NOMO-1 (cell line): ENCODE data around the gene SECISBP2.
"Not testable (repeated sequence)": the region's sequence is repeated elsewhere in the genome, so short reads cannot be mapped to it uniquely, and the experiment has no call there.

Experiments used
- DNase-seq, 2 experiments: peaks; one replicate each; lab custom pipeline; 2025; ENCODE audit not compliant: unreplicated experiment in 2 of 2; lab: John Stamatoyannopoulos, UW

The SECISBP2 gene, protein sequence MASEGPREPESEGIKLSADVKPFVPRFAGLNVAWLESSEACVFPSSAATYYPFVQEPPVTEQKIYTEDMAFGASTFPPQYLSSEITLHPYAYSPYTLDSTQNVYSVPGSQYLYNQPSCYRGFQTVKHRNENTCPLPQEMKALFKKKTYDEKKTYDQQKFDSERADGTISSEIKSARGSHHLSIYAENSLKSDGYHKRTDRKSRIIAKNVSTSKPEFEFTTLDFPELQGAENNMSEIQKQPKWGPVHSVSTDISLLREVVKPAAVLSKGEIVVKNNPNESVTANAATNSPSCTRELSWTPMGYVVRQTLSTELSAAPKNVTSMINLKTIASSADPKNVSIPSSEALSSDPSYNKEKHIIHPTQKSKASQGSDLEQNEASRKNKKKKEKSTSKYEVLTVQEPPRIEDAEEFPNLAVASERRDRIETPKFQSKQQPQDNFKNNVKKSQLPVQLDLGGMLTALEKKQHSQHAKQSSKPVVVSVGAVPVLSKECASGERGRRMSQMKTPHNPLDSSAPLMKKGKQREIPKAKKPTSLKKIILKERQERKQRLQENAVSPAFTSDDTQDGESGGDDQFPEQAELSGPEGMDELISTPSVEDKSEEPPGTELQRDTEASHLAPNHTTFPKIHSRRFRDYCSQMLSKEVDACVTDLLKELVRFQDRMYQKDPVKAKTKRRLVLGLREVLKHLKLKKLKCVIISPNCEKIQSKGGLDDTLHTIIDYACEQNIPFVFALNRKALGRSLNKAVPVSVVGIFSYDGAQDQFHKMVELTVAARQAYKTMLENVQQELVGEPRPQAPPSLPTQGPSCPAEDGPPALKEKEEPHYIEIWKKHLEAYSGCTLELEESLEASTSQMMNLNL

DNA sequence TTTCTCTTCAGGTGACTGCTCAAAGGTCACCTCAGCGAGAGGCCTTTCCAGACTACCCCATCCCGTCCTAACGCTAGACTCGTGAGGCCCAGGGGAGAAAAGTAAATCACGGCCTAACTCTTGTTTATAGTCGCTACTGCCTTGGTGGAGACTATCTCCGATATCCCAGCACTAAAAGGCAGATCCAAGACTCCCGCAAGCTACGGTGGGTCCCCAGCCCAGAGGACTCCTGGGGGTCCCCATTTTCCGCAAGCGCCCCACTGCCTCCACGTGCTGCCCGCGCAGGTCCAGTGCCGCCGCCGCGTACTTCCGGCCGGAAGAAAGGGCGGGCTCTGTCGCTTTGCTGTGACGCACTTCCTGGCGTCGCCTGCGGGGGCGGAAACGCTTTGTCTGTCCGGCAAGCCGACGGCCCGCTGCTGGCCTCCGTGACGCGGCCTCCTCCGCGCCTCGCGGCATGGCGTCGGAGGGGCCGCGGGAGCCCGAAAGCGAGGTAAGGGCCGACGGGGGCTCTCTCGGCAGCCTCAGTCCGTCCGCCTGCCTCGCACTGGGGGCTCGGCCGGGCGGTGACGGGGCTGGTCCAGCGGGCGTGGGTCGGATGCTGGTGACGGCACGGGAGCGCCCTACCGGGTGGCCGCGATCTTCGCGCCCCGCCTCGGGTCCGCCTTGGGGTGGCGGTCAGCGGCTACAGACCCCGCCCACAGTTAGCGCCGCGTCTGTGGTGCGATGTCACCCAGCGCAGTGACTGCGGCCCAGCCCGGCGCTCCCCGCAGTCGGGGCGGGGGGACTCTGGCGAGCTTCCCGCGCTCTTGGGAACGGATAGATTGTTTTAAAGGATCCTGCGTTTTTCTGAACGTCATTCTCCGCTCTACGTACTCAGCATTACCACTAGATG, at the start of gene SECISBP2:
TSS of gene SECISBP2 (plus strand) at position 378 of the 892 bp plus-strand sequence. CDS start at position 455, 77 bp downstream.
- DNase-seq = peak; percentile 79

DNA sequence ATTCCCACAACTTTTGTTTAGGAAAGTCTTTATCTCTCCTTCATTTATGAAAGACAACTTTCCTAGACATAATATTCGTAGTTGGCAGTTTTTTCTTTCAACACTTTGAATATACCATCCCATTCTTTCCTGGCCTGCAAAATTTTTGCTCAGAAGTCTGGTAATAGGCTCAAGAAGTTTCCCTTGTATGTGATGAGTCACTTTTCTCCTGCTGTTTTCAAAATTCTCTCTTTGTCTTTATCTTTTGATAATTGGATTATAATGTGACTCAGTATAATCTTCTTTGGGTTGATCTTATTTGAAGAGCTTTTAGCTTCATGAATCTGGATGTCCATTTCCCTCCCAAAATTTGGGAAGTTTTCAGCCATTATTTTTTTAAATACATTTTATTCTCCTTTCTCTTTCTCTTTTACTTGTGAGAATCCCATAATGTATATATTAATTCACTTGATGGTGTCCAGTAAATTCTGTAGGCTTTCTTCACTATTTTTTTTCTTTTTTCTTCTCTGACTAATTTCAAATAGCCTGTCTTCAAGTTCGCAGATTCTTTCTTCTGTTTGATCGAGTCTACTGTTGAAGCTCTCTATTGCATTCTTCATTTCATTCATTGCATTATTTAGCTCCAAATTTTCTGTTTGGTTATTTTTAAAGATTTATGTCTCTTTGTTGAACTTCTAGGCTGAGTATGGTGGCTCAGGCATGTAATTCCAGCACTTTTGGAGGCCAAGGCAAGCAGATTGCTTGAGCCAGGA, 44.6 kb upstream of the SECISBP2 start:
- DNase-seq = no peak

DNA sequence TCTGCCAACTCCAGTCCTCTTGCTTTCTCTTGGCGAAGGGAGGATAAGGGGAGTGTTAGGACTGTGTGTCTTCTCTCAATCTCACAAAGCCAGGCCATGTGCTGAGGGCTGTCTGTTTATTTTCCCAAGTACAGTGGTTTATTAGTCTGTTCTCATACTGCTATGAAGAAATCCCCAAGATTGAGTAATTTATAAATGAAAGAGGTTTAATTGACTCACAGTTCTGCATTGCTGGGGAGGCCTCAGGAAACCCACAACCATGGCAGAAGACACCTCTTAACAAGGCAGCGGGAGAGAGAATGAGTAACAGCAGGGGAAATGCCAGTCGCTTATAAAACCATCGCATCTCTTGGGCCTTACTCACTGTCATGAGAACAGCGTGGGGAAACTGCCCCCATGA, 43.5 kb upstream of the SECISBP2 start:
- peak; percentile 4 for DNase-seq

DNA sequence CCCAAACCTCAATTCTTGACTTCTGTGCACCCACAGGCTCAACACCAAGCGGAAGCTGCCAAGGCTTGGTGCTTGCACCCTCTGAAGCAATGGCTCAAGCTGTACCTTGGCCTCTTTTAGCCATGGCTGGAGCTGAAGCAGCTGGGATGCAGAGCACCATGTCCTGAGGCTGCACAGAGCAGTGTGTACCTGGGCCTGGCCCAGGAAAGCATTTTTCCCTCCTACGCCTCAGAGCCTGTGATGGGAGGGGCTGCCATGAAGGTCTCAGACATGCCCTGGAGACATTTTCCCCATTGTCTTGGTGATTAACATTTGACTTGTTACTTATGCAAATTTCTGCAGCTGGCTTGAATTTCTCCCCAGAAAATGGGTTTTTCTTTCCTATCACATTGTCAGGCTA, 42.3 kb upstream of the SECISBP2 start:
- DNase-seq = not testable (repeated sequence)

DNA sequence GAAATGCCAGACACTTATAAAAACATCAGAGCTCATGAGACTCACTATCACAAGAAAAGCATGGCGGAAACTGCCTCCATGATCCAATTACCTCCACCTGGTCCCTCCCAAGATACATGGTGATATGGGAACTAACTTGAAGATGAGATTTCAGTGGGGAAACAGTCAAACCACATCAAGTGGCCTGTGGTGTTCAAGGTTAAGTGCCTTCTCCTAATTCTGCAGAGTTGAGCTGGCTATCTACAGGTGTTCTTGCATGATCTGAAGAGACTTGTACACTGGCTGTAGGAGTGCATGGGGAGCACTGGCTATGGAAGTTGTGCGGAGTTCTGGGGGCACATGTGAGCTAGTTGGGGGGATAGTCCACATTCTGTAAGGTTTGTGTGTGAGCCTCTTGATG, 41.3 kb upstream of the SECISBP2 start:
- DNase-seq = no peak

DNA sequence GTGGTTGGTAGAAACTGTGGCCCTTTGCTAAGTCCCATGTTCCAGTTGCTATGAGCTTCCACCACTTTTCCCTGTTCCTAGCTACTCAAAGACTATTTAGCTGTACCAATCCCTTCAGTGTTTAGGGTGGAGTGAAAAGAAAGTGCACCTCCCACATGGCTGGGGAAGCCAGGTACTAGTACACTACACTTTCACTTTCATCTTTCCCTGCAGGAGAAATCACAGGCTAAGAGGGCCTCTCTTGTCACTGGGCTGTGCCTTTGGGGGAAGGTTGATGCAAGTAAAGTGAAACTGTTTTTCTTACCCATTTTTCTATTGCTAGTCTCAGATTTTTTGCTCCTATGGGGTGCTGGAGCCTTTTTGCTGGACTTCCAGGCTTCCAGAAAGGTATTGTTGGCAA, 40.8 kb upstream of the SECISBP2 start:
- no peak for DNase-seq

DNA sequence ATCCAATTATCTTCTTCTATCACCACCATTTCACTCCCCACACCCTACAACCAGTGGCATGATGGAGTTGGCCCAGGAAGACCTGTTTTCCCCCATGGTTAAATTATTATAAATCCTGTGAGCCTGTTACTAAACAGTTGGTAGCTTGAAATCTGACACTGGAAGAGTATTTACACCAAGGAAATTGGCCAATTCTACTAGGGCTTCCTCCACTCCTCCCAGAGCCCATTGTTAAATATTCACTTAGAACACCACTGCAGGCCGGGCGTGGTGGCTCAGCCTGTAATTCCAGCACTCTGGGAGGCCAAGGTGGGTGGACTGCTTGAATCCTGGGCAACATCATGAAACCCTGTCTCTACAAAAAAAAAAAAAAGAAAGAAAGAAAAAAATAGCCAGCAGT, 39.7 kb upstream of the SECISBP2 start:
- DNase-seq = no peak

DNA sequence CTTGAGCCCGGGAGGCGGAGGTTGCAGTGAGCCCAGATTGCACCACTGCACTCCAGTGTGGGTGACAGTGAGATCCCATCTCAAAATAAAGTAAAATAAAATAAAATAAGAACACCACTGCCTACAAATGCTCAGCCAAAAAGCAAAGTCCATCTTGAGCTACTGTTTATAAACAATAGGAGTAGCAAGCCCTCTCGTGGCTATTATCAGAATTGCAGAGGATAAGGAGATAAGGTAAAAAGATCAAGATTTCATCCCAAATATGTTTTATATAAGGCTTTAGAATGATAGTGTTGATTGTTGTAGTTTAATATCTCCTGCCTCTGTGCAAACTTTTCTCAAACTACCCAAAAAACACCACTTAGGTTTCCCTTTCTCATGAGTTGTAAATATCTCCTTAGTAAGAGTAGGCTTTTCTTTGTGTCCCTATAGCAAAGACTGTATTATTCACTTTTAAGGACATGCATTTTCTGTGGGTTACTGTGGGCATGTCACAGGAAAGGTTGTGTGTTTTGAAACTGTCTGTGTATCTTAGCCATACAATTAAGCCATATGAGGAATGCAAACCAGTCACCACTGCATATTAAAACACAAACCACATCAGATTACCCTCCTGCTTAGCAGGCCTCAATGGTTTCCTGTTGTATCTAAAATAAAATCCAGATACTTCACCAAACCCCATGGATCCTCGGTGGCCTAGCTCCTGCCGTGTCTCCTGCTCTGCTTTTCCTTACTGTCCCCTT, 39.1 kb upstream of the SECISBP2 start:
- peak in 1 of 2 experiments; percentile 11 for DNase-seq

DNA sequence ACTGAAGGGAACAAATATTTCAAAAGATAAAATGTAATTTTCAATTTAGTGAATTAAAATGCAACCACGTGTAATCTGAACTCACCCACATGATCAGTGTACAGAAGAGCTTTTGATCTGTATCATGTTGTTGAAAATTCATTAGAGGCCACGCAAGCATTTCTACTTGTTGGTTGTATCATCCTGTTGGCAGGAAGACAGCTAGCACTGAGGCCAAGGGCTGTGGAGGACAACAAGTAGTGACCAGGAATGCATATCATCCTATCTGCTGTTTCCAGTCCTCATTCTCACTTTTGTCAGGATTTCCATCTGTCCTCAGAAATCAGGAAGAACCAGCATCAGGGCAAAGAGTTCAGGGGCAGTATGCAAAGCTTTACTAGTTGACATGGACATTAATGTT, 37.2 kb upstream of the SECISBP2 start:
- no peak for DNase-seq

DNA sequence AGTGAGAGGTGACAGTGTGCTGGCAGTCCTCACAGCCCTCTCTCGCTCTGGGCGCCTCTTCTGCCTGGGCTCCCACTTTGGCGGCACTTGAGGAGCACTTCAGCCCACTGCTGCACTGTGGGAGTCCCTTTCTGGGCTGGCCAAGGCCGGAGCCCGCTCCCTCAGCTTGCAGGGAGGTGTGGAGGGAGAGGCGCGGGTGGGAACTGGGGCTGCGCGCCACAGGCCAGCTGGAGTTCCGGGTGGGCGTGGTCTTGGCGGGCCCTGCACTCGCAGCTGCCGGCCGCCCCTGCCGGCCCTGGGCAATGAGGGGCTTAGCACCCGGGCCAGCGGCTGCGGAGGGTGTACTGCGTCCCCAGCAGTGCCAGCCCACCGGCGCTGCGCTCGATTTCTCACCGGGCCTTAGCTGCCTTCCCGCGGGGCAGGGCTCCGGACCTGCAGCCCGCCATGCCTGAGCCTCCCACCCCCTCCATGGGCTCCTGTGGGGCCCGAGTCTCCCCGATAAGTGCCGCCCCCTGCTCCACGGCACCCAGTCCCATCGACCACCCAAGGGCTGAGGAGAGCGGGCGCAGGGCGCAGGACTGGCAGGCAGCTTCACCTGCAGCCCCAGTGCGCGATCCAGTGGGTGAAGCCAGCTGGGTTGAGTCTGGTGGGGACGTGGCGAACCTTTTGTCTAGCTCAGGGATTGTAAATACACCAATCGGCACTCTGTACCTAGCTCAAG, 35.9 kb upstream of the SECISBP2 start:
- DNase-seq = not testable (repeated sequence)

DNA sequence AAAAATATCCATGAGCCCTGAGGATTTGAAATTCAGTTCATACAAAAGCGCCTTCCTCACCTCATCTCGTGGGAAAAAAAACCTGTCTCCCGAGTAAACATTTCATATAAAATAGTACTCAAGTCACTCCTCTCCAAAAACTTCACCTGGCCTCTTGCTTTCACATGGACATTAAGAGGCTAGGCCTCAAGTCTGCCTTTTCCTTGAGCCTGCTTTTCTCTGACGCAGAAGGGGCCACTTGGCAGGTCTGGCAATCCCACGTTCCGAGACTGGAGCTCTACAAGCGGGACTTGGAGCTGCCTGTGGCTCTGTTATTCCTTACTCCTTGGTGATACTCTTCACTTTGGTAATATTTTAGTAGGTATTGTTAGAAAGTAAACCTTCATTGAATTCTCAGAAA, 34.2 kb upstream of the SECISBP2 start:
- DNase-seq = no peak

DNA sequence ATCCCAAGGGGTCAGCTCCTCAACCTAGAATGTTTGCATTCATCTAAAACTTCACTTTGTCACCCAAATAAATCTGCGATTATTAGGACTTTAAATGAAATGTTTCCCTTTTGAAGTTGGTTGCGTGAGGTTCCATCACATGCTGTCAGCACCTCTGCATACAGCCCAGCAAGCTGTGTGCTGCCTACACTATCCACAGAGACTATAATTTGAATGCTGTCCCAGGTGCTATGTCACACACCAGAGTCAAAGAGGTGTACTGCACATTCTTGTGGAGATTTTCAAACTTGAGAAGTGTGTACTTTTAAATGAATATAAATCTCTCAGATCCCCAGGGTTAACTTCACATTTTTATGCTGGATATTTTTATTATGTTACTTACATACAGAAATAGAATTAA, 26.6 kb upstream of the SECISBP2 start:
- DNase-seq = no peak

DNA sequence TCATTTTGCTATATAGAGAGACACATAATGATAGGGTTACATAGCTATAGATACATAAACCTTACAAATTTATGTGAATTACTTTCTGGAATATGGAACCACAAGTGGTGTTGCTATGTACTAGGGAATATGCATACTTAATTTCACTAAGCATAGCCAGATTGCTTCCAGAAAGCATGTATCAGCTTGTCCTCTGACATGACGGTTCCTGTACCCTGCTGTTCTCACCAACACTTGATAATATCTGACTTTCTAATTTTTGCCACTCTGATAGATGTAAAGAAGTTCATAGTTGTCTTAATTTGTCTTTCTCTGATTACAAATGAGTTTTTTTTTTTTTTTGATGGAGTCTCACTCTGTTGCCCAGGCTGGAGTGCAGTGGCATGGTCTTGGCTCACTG, 25.3 kb upstream of the SECISBP2 start:
- DNase-seq = no peak

DNA sequence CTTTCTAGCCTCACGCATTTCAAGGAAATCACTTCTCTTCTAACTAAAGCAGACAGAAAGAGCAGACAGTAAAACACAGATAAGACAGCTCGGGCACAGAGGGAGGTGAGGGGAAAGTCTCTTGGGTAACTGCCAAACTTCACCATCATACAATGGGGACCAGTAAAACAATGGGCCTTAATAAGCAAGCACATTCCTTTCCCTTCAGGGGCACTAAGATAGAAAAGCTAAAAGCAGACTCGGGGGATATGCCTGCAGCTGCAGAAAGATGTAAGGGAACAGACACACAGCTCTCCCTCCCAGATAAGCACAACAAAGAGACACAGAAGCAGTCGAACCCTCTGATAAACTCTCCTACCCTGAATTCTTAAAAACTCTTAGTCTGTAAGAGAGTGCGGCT, 22.9 kb upstream of the SECISBP2 start:
- DNase-seq = no peak

DNA sequence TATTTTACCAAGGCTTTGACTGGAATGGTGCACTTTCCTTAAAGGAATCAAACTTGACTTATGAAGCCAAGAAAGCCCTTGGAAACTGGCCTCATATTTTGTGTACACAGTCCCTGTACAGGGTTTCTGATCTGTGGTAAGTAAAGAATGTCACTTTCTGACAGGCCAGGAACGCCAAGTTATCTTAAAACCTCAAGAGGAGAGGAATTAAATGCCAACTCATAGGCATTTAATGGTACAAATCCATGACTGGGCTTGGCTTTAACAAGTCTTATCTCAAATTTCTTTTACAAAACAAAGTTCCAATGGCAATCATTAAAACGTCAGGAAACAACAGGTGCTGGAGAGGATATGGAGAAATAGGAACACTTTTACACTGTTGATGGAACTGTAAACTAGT, 16.3 kb upstream of the SECISBP2 start:
- not testable (repeated sequence) for DNase-seq

DNA sequence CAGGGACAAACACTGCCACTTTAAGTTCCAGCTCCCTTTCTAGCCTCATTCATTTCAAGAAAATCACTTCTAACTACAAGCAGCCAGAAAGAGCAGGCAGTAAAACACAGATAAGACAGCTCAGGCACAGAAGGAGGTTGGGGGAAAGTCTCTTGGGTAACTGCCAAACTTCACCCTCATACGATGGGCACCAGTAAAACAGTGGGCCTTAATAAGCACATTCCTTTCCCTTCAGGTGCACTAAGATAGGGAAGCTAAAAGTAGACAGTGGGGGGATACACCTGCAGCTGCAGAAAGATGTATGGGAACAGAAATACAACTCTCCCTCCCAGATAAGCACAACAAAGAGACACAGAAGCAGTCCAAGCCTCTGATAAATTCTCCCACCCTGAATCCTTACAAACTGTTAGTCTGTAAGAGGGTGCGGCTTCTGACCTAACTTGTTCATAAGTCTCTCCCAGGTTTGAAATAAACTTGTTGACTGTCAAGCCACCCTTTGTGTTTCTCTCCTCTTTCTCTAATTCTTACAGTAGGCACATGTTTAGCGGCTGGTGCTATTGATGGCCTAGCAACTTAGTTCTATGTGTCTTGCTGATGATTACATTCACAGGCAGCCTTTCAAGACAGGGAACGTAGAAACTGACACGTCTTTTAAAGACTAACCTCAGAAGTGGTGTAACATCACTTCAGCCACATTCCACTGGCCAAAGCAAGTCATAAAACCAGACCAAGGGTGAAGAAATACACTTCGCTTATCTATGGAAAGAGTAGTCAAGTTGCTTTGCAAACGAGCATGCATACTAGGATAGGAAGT, 14.1 kb upstream of the SECISBP2 start:
- peak; percentile 37 to 75 for DNase-seq

DNA sequence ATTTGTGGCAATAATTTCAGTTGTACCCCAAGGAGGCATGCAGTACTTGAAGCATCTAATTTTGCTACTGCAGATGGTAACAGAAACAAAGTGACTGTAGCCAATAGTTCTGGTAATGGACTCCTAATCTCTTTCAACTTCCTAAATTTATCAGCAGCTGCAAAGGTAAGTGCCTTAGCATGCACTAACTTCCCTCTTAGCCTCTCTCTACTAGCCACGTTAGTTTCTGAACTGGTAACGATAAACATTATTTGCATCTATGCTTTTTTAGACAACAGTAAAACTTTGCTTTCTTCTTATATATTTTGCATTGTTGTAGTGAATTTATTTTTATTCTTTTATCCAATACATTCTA, 13.5 kb upstream of the SECISBP2 start:
- DNase-seq = peak in 1 of 2 experiments; percentile 75

DNA sequence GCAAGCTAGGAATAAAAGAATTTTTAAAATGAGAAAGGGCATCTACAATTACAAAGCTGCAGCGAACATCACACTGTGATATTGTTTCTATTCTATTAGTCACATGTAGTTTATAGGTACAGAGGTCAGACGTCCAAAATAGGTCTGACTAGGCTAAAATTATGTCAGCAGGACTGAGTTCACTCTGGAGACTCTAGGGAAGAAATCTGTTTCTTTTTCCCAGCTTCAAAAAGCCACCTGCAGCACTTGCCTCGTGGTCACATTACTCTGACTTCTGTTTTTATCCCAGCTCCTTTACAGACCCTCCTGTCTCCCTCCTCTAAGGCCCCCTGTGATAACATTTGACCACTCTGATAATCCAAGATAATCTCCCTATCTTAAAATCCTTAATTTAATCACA, 12.4 kb upstream of the SECISBP2 start:
- DNase-seq = no peak
